ENCODE data around the gene HRH3. TPM values are rescaled to one million over a fixed set of nuclear protein-coding genes. Genes with fewer than 3 reads are reported as not detected.

HRH3 gene
- total and polyA plus RNA-seq, 12 donors, result 0.06 to 0.80 (median 0.11) TPM; not detected in 8

GRCh38 chr20:62202083-62202395, 18.0 kb downstream of the HRH3 start:
- no peak for DNase-seq
- TF ChIP-seq POLR2A (IDR thresholded peaks at IDR 0.05), result no peak
- TF ChIP-seq CTCF (IDR thresholded peaks at IDR 0.05), result no peak
- Histone ChIP-seq H3K27me3 (no peaks in the 10 kb centered on the region), H3K4me1 (replicated peaks in 1 of 2) (no peaks in the 10 kb centered on the region), H3K27ac (no peak overlapping the region), H3K4me3 (no peak overlapping the region), H3K36me3 (replicated peaks in 1 of 2) (peaks cover 0 to 49% of the 10 kb centered on the region in 2 donors), H3K9me3 (replicated peaks in 1 of 3) (no peaks in the 10 kb centered on the region)
- 27 to 63% (median 48%) methylated on average over 2 to 5 of the region's 5 CpGs for WGBS, 4 donors
- intact Hi-C loops (cut with DNase I), result no loop called here

GRCh38 chr20:62201173-62202082, 18.6 kb downstream of the HRH3 start:
- Histone ChIP-seq H3K4me3 (no peak overlapping the region), H3K27me3 (no peaks in the 10 kb centered on the region), H3K4me1 (replicated peaks in 1 of 2) (no peaks in the 10 kb centered on the region), H3K27ac (no peak overlapping the region), H3K9me3 (replicated peaks in 1 of 3) (no peaks in the 10 kb centered on the region), H3K36me3 (replicated peaks in 1 of 2) (peaks cover 0 to 51% of the 10 kb centered on the region in 2 donors)
- TF ChIP-seq POLR2A (IDR thresholded peaks at IDR 0.05) (no peak), CTCF (IDR thresholded peaks at IDR 0.05) (no peak)
- DNase-seq, result no peak
- intact Hi-C loops (cut with DNase I), result no loop called here
- 86 to 91% (median 89%) methylated on average over 13 to 38 of the region's 38 CpGs for WGBS, 4 donors

- intact Hi-C loops (cut with DNase I), result no loop called here
- H3K27me3 ChIP-seq, result no peaks in the 10 kb centered on the region
- no peaks in the 10 kb centered on the region for H3K4me1 ChIP-seq (replicated peaks in 1 of 2)
- H3K4me3 ChIP-seq, result no peak overlapping the region
- no peak for DNase-seq
- no peak for TF ChIP-seq CTCF (IDR thresholded peaks at IDR 0.05)
- no peak for TF ChIP-seq POLR2A (IDR thresholded peaks at IDR 0.05)
- 92 to 95% (median 94%) methylated on average over 27 to 38 of the region's 38 CpGs for WGBS, 4 donors
- H3K9me3 ChIP-seq (replicated peaks in 1 of 3), result no peaks in the 10 kb centered on the region
- no peak overlapping the region for H3K27ac ChIP-seq
- peaks cover 0 to 58% of the 10 kb centered on the region in 2 donors for H3K36me3 ChIP-seq (replicated peaks in 1 of 2)
These were observed 19.4 kb downstream of the HRH3 start for GRCh38 chr20:62200491-62201172.

- Histone ChIP-seq H3K27ac (no peak overlapping the region), H3K4me1 (replicated peaks in 1 of 2) (no peaks in the 10 kb centered on the region), H3K36me3 (replicated peaks in 1 of 2) (peaks cover 0 to 60% of the 10 kb centered on the region in 2 donors), H3K9me3 (replicated peaks in 1 of 3) (no peaks in the 10 kb centered on the region), H3K27me3 (no peaks in the 10 kb centered on the region), H3K4me3 (no peak overlapping the region)
- WGBS, 4 donors, result 95 to 97% (median 97%) methylated on average over 18 of the region's 18 CpGs
- TF ChIP-seq POLR2A (IDR thresholded peaks at IDR 0.05), result no peak
- TF ChIP-seq CTCF (IDR thresholded peaks at IDR 0.05), result no peak
- intact Hi-C loops (cut with DNase I), result no loop called here
- DNase-seq, result no peak
These were observed 21.1 kb downstream of the HRH3 start for GRCh38 chr20:62198931-62199330.
